HS-27A (cell line): ENCODE measurements around the gene PRPF40B.

Experiments used
- DNase-seq: peaks from one replicate; pipeline ENCODE4 v3.0.0-alpha.2; 2012; ENCODE audit warnings: low read depth, missing footprints

The PRPF40B gene

DNA sequence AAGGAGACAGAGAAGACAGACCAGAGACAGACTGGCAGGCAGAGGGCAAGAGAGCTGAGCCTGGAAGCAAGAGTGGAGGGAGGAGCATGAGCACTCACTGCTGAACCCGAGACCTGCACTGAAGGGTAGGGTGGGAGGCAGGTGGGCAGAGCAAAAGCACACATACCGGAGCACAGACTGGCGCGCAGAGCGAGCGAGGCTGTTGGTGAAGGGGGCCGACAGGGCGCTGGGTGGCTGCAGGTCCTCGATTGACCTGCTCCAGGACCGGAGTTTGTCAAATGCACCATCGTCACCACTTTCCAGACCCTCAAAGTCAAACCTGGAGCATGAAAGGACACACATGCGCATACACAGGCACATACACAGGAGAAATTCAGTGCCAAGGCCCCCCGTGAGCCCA is 34.9 kb downstream of the PRPF40B start:
- no peak for DNase-seq

DNA sequence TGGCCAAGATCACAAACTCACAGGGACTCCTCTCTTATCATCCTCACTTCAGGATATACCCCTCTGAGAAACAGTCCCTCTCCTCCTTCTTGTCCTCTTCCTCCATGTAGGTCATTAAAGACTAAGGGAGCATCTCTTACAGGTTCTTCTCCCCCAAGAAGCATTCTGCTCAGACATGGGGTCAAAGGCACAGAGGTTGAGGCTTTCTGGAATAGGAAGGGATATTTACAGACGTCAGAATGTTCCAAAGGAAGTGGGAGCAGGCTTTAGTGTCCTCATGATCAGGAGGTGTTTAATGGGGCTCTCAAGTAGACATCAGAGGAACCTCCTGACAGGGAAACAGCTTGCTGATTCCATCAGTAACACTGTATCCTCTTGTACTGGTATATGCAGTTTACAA is 36.4 kb downstream of the PRPF40B start:
- DNase-seq, result no peak

DNA sequence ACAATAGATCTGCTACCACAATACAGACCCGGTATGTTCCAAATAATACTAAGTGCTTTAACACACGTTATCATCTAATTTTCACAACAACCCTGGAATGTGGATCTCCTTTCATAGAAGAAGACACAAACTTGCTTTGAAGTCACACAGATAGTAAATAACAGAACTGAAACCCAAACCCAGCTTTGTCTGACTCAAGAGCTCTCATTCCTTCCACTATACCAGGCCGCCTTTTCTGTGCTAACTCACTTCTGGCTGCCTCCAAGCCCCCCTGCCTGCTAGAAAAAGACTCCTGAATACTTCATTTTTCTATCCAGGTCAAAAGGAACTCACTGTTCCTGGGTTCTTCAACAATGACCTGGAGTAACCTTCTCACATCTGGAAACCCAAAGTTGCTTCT is 37.8 kb downstream of the PRPF40B start:
- DNase-seq, result no peak

DNA sequence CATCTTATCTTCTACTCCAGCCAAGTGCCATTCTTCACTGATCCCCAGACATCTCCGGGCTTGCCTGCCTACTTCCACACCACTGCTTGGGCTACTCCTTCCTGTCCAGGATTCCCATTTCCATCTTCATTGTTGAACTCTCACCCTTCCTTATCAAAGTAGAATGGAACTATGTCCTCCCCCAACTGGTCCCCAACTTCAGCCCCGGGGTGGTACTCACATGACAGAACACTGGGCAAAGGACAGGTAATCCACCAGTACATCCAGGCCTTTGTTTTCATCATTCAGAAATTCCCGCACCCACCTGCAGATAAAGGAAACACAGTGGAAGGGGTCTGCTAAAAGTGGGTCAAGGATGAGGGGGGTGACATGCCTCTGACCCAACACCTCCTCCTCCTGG is 38.4 kb downstream of the PRPF40B start:
- DNase-seq, result no peak

DNA sequence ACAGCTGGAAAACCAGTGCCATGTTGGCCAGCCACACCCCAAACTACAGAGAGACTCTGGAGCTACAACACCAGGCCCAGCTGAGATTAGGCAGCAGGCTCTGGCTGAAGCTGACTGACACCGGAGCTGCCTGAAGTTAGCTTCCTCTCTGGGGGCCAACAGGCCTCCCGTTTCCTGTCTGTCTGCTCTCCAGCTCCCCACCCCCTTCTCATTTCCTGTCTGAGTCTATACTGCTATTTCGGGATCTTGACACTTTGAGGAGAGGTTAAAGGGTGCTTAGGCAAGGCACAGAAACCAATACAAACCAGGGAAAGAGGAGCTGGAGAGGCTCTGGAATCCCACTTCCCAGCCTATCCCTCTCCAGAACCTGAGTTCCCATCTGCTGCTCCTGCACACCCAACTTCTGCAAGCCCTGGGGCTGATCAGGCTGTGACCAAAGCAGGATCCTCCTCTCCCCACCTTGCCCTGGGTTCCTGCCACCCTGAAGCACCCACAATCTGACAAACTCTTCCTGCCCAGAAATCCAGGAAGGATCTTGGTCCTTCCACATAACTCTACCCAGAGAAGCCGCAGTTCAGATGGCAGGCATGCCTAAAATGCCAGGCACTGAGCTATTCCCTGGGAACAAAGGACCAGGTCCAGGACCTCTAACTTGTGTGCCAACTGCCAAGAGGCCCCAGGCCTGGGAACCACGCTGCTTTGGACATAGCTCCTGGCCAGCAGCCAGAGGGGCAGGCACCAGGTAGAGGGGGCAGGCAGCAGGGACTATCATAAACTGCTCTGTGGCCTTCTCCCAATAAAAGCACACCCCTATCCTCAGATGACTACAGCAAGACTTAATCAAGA is 39.9 kb downstream of the PRPF40B start:
- peak; percentile 36 for DNase-seq

DNA sequence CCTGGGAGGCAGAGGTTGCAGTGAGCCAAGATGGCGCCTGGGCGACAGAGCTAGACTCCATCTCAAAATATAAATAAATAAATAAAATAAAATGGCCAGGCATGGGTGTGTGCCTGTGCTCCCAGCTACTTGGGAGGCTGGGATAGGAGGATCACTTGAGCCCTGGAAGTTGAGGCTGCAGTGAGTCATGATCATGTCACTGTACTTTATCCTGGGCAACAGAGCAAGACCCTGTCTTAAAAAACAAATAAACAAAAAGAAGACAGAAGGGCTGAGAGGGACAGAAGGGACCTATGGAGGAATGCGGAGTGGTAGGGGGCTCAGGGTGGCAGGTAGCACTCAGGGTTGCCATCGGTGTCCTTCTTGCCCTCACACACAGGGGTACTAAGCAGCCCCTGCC is 40.8 kb downstream of the PRPF40B start:
- no peak for DNase-seq

DNA sequence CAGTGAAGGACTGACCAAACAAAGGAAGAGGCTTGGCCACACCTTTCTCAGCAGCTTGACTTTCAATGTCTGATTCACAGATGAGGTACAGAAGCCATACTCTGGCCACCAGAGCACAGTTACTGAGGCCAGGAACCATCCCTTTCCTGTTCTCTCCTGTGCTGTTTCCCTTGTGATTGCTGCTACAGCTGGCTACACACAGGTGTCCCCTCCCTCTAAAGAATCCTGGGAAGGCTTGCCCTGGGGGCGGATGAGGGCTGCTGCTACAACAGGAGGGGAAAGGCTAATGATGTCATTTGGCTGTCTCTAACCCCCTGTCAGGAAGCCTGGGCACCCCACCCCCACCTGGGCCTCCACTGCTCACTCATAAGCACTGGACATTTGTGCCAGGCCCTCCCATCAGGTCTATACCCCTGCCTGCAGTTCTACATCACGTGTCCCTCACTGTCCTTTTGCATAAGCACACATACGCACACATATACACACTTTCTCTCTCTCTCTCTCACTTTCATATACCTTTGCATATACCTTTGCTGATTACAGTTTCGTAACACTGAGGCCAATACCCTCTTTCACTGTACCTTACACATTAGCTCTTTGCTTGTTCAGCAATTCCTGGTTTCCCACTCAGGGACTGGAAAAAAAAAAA is 41.4 kb downstream of the PRPF40B start:
- DNase-seq, result no peak

DNA sequence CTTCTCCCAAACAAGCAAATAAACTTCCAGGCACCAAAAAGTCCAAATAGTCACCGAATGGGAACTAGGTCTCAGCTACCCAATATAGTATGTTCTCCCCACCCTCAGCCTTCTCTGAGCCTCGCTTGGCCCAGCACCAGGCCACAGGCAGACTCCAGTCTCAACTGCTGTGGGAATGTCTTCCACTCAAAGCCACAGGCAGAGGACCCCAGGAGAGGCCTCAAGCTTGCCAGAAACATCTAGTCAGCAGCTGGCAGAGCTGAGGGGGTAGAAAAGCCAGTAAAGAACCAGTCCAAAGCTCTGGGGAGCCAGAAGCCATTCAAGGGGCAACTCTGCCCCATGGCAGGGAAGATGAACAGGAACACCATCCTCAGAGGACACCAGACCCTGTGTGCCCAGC is 42.0 kb downstream of the PRPF40B start:
- no peak for DNase-seq

DNA sequence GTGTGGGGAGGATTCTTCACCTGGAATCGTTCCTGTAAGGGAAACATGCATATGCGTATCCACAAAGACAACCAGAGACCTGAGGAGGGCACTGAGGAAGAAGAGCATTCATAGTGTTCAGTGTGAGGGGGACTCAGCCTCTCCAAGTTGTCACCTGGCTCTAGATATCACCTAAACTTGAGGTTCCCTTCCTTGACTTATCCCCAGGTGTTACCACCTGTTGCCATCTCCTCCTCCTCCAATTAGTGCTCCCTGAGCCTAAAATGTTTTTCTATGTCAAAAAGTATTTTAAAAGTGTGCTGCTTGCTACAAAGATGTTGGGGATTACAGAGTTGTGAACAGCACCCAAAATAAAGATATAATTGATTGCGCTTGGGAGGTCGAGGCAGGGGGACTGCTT is 42.8 kb downstream of the PRPF40B start:
- no peak for DNase-seq

DNA sequence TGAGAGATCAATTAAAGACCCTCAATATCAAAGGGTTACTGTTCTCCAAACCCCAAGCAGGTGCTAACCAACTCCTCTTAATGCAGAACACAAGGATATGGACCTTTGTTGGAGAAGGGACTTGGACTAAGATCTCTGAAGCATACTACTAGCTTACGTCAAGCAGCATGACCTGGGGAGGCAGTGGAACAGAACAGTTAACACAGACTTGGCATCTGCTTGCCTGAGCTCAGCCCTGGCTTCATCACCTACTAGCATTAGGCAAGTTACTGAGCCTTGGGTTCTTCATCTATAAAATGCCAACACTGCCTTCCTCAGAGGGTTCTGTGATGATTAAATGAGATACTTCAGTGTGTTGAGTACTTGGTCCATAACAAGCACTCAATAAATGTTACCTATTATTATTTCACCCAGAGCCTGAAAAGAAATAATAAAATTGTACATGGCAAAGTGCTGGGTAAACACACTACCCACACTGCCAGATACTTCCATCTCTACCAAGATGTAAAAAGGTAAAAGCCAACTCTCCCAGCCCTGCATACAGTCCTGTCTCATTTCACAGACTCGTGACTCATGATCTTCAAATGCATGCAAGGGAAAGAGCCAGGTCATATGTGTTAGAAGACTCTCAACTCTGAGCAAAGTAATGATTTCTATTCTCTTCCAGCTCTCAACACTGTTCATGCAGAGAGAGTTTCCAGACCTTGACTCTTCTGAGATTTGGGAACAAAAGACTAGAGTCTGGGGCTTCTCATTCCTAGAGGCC is 44.1 kb downstream of the PRPF40B start:
- DNase-seq, result no peak

DNA sequence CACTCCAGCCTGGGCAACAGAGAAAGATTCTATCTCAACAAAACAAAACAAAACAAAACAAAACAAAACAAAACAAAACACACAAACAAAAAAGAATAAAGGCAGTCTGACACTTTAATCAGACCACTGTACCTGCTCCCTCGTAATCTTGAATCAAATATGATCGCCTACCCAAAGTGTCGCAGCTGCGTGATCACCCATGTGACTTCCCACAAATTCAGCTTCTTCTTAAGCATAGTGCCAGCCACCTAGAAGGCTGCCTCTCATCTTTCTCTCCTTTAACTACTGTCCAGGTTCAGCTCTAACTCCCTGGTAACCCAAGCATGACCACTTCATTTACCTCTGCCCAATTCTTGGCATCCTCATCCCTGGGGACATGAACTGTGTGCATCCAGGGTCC is 46.4 kb downstream of the PRPF40B start:
- DNase-seq, result no peak

DNA sequence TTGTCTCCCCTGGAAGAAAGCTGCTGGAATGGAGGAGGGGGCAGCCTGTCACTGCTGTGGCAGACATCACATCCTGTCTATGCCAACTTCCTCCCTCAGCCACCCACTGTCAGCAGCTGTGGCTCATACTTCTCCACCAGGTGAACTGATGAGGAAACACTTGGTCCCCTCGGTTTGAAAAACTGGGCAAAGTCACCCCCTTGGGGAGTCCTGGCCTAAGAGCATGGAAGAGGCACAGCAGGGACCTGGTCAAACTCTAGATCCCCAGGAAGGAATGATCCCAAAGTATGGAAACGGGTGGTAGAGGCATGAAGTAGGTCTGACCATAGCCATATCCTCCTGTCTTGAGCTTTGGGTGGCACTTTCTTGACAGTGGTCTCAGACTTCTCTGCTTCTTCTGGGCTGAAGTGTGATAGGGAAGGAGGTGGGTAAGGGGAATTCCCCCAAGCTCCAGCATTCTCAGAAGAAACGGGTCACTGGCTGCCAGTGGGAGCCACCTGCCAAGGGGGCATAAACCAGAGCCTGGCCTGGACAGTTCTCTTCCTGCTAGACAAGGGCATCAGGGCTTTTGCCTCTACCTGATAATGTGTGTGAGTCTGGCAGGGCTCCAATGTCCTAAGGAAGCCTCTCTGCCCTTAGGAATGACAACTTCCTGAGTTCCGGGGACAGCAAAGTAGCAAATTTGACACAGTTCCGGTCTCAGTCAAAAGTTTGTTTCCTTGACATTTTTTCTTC is 47.8 kb downstream of the PRPF40B start:
- no peak for DNase-seq

DNA sequence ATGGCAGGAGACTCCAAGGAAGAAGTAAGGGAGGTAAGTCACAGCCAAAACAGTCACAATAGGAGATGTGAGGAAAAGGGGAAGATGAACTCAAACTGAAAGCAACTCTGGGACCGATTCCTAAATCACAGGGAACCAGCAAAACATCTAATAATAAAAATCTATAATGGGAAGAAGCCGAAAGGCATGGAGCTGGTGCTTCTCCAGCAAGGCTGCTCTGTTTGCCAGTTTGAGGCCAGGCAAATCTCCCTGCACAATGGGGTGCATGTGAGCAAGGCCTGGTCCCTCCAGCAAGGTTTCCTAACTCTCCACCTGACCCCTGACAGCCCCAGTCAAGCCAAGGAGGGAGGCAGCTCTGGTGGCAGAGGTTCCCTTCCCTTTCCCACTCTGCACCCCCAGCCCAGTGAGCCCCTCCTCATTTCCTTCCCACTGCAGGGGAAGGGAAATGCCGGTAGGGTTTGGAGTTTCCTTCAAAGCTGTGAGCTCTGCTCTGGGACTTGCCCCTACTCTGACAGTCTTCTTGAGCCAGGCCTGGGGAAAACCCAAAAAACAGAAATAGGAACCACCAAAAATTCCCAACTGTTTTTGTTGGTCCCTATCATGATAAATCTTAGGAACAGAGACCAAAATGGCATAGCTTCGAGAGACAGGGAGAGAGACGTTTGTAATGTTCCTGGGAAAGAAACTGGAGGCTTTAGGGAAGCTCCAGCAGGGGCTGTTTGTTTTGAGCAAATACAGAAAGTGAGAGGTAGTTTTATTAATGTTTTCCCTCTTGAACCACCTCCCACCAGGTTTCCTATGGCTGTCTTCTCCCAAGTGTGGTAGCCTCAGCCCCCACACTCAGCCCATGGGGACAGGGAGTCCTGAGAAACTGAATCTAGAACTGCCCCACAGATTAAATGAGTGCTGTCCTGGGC is 49.2 kb downstream of the PRPF40B start:
- DNase-seq, result no peak

DNA sequence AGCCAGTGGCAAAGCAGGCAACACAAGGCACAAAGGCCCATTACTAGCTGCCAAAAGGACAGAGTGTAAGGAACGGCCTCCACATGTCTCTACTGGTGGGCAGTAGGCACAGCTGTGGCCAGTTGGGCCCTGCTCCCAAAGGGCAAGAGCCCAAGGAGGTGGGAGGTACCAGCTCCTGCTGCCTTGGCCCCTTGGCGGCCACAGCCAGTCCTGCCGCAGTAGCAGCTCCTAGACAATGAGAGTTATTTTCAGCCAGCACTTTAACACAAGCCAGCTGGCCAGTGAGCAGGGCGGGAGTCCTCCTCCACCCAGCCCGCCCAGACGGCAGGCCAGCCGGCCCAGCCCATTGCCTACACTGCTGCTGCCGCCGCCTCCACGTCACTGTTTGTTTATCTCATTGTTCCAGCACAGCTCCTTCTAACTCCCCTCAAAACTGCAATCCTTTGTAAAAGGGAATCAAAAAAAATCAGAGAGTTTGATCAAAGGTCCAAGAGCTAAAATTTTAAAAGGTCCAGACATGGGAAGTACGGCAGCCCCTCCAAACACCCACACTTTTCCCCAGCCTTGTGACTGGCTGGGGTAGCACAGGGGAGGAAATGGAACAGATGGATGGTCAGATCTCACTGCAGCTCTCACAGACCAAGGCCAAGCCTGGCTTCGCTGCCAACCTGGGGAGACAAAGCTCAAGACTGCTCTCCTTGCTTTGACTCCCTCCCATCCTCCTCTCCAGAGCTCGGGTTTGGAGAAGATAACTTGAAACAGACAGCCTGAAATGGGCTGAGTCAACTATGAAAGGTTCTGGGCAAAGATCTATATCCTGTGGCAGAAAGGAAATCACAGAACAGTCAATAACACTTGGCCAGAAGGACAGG is 50.3 kb downstream of the PRPF40B start:
- DNase-seq, result peak; percentile 2

DNA sequence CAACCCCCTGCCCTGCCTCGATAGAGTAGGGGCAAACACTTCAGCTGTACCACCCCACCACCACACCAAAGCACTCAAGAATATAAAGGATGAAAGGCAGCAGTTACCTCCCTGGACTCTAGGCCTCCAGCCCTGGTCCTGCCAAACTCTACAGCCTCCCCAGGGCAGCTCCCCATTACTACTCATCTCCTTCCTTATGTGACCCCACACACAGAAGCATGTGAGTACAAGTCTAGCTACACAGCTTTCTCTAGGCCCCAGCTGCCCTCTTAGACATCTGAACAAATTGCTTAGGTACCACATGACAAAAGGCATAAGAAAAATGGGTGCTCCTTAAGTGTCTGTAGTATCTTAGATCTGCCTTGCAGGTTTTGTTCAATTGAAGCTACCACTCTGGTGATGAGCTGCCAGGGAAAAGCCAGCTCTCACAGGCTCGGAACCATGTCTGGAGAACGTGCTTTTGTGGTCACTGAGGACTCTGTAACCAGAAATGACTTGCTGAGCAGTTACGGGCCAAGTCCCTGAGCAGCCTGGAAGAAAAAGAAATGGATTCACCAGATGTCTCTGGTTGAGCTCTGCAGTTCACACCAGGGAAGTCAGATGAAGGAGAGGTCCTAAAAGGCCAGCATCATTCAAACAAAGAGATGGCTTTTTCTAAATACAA is 51.1 kb downstream of the PRPF40B start:
- DNase-seq, result no peak

DNA sequence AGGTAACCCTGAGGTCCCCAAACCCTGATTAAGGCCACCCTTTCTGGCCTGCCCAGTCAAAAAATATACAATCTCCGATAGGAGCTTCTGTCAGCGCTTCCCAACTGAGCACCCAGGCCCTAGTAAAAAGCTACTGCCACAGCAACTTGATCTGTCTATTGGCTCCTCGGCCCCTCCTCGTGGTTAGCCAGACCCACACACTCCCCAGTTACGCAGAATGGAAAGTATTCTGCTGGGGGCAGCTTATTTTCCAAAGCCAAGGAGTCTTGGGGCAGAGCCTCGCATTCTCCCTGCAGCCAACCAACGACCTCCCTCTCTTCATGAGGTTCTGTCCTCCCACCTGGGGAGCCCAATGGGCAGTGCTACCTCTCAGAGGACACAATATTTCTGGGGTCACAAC is 51.8 kb downstream of the PRPF40B start:
- DNase-seq, result no peak

DNA sequence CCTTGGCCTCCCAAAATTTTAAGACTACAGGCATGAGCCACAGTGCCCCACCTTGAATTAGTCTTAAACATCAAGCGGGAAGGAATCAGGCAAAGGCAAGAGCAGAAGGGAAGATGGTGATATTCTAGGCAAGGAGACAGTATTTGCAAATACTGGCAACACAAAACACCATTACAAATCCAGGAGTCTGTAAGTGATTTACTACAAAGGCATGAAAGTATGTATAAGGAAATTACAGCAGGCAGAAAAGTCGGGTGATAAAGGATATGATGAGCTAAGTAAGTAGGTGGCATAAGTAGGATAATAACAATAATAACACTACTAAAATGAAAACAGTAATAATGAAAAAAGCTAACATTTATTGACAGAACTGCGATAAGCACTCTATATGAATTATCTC is 55.4 kb downstream of the PRPF40B start:
- no peak for DNase-seq

DNA sequence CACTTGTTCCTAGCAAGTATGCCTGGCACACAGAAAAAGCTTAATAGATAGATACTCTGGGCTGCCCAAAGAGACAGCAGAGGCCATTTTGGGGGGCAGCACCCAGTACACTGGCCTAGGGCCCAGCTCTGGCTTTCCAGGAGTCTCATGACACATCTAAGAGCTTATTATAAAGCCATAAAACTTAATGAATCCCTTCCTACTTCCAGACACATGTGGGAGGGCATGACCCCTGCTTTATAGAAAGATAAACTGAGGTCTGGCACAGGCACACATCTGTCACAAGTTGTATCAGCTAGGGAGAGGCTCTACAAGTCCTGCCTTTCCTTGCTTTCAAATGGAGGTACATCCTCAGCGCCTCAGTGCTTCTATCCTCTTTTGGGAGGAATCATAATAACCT is 56.7 kb downstream of the PRPF40B start:
- DNase-seq, result no peak

DNA sequence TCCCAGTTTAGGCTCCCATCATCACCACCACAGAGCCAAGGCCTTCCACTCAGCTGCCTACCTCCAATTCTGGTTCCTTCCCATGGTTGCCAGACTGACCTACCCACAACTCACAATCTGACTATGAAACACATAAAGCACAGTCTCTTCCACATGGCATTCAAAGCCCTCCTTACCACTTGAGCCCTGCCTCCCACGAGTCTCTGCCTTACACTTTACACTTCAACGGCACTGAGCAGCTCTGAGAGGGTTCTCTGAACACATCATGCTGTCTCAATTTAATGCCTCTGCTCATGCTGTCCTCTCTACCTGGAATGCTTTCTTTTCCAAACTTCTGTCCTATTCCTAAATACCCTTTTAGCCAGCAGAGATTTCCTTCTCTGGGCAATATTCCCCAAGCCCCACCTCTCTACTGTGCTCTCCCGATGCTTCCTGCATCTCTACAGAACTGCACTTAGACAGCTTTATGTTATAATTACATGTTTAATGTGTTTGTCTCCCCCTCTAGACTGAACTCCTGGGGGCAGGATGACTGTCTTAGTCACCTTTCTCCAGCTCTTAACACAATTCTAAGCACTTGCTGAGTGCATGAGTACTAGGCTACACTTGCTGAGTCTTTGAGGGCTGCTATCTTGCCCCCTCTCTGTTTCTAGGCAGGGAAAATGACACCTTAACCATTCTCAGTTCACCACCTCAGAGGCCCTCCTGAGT is 60.4 kb downstream of the PRPF40B start:
- no peak for DNase-seq
